DMS153 treated with DMSO at 0.1 percent for 48 hours (cell line): ENCODE results near the gene G6PC2.

Experiments
- DNase-seq: peaks from one replicate; lab custom pipeline; 2025; ENCODE audit not compliant: unreplicated experiment; lab: John Stamatoyannopoulos, UW

The G6PC2 gene

DNA sequence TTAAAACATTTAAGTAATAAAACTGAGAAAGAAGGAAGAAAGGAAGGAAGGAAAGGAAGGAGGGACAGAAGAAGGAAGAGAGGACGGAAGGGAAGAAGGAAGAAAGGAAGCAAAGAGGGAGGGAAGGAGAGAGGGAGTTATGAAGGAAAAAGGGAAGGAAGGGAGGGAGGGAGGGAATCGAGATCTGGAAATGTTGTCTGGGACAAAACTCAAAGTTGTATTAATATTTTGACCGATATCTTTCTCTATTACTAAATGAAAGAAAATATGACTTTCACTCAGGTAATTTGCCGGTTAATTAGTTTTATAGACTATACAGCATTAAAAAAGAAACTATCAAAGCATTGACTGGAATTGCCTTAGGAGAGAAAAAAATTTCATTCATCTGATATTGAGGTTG, 44.4 kb downstream of the G6PC2 start:
- DNase-seq = no peak

GRCh38 chr2:168948621-168949212, 47.6 kb downstream of the G6PC2 start:
- no peak for DNase-seq

- DNase-seq = no peak
Measured at GRCh38 chr2:168949324-168949723, 48.2 kb downstream of the G6PC2 start.

- DNase-seq = no peak
Measured at GRCh38 chr2:168951871-168952270, 50.8 kb downstream of the G6PC2 start.

GRCh38 chr2:168952424-168952823, 51.3 kb downstream of the G6PC2 start:
- no peak for DNase-seq

GRCh38 chr2:168954256-168954655, 53.2 kb downstream of the G6PC2 start:
- DNase-seq = no peak

DNA sequence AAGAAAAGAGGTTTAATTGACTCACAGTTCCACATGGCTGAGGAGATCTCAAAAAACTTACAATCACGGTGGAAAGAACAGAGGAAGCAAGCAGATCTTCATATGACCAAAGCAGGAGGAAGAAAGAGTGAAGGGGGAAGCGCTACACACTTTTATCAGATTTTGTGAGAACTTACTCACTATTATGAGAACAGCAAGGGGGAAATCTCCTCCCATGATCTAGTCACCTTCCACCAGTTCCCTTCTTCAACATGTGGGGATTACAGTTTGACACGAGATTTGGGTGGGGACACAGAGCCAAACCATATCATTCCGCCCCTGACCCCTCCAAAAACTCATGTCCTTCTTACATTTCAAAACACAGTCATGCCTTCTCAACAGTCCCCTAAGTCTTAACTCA, 54.2 kb downstream of the G6PC2 start:
- DNase-seq = no peak

- no peak for DNase-seq
Measured at GRCh38 chr2:168956392-168956791, 55.3 kb downstream of the G6PC2 start.
